H1 (cell line): Measurements from ENCODE around the gene CHD2. TPM values are rescaled to one million over a fixed set of nuclear protein-coding genes. Genes with fewer than 3 reads are reported as not detected.

Experiments
- CBX5 ChIP-seq: fragments of 300-800, 300-1000 bp; sonication (generic); IDR thresholded peaks from 2 replicates; pipeline ENCODE4 v1.7.1; 2016; ENCODE audit warnings: antibody characterized with exemption, low read length, low read depth
- CREB1 ChIP-seq: IDR thresholded peaks from 2 replicates; pipeline ENCODE4 v1.6.1; 2012; ENCODE audit warnings: inconsistent platforms
- FOSL1 ChIP-seq: IDR thresholded peaks from 2 replicates; pipeline ENCODE4 v1.6.1; 2011; ENCODE audit warnings: mild to moderate bottlenecking, low read depth, low read length, moderate library complexity; ENCODE audit not compliant: insufficient read depth
- KDM4A ChIP-seq: IDR thresholded peaks from one replicate; pipeline ENCODE4 v1.7.1; 2012; ENCODE audit warnings: low read depth, mild to moderate bottlenecking, moderate library complexity, low read length, inconsistent platforms; ENCODE audit not compliant: severe bottlenecking
- PHF8 ChIP-seq: fragments of 200-600 bp; sonication (generic); conservative IDR thresholded peaks from 2 replicates; pipeline ENCODE4 v1.7.1; 2012; ENCODE audit warnings: low read depth, mild to moderate bottlenecking, inconsistent platforms, low read length, moderate library complexity
- POLR2A ChIP-seq, 2 experiments: IDR thresholded peaks; 1 replicate in 1 of 2; 2 replicates in 1 of 2; pipeline ENCODE4 v1.6.1; 2011; ENCODE audit warnings: low read depth in 2 of 2, low read length in 2 of 2, mild to moderate bottlenecking in 2 of 2; ENCODE audit errors: control extremely low read depth in 1 of 2
- RXRA ChIP-seq: IDR thresholded peaks from 2 replicates; pipeline ENCODE4 v1.6.1; 2011; ENCODE audit warnings: low read depth, mild to moderate bottlenecking, low read length, moderate library complexity; ENCODE audit not compliant: insufficient read depth
- SRF ChIP-seq: IDR thresholded peaks from 2 replicates; pipeline ENCODE4 v1.6.1; 2011; ENCODE audit warnings: mild to moderate bottlenecking, low read depth, low read length, moderate library complexity
- SUZ12 ChIP-seq: fragments of 200-600 bp; sonication (generic); IDR thresholded peaks from 2 replicates; pipeline ENCODE4 v1.6.1; 2012; ENCODE audit warnings: mild to moderate bottlenecking, inconsistent platforms, low read length, moderate library complexity, mixed read lengths
- YY1 ChIP-seq: IDR thresholded peaks from 2 replicates; pipeline ENCODE4 v1.6.1; 2011; ENCODE audit warnings: low read depth, mild to moderate bottlenecking, low read length
- polyA plus RNA-seq, 7 experiments: library from polyadenylated mRNA; depleted of rRNA in 3 of 7; stranded (reverse) in 5 of 7; unstranded in 2 of 7; fragments of >200 nt in 5 of 7; fragments of 200-250 nt in 2 of 7; gene quantifications; 1 replicate in 5 of 7; 2 replicates in 1 of 7; 4 replicates in 1 of 7; pipeline versions ENCODE4 v1.2.1 to v1.2.3, GENCODE V29; 2011 to 2013; ENCODE audit warnings: missing spikeins in 2 of 7, mixed read lengths in 2 of 7
- total RNA-seq: library from RNA; stranded (reverse); fragmentation: NEBNext Ultra II Directional; extraction: Animal tissue kit (Norgen Biotek cat#: 25700); gene quantifications from 2 replicates; pipeline ENCODE4 v1.2.1, GENCODE V29; 2021
- TF ChIP-seq, protein P1 (sequence below): fragments of 300-600 bp; sonication (generic); IDR thresholded peaks from 2 replicates; pipeline ENCODE4 v1.7.1; 2012; ENCODE audit warnings: low read length, moderate library complexity, mild to moderate bottlenecking, inconsistent platforms; ENCODE audit not compliant: insufficient replicate concordance
- TF ChIP-seq, protein P2 (sequence below): IDR thresholded peaks from 2 replicates; pipeline ENCODE4 v1.6.1; 2012; ENCODE audit warnings: inconsistent platforms

The CHD2 gene
- total and polyA plus RNA-seq, 2 of the 8 experiments (the other 6 are each of a cell fraction or from before 2014, with no cell fraction given) = 28.8 to 70.0 TPM

DNA sequence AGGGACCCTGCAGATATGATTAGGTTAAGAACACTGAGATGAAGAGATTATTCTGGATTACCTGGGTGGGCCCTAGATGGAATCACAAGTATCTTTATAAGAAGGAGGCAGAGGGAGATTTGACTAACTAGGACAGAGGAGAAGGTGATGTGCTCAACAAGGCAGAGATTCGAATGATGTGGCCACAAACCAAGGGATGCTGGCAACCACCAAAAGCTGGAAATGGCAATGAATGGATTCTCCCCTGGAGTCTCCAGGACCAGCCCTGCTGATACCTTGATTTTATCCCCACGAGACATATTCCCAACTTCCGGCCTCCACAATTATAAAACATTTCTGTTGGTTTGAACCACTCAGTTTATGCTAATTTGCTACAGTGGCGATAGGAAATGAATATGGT is 146.0 kb downstream of the CHD2 start (continued):
- TF ChIP-seq, protein P1, sequence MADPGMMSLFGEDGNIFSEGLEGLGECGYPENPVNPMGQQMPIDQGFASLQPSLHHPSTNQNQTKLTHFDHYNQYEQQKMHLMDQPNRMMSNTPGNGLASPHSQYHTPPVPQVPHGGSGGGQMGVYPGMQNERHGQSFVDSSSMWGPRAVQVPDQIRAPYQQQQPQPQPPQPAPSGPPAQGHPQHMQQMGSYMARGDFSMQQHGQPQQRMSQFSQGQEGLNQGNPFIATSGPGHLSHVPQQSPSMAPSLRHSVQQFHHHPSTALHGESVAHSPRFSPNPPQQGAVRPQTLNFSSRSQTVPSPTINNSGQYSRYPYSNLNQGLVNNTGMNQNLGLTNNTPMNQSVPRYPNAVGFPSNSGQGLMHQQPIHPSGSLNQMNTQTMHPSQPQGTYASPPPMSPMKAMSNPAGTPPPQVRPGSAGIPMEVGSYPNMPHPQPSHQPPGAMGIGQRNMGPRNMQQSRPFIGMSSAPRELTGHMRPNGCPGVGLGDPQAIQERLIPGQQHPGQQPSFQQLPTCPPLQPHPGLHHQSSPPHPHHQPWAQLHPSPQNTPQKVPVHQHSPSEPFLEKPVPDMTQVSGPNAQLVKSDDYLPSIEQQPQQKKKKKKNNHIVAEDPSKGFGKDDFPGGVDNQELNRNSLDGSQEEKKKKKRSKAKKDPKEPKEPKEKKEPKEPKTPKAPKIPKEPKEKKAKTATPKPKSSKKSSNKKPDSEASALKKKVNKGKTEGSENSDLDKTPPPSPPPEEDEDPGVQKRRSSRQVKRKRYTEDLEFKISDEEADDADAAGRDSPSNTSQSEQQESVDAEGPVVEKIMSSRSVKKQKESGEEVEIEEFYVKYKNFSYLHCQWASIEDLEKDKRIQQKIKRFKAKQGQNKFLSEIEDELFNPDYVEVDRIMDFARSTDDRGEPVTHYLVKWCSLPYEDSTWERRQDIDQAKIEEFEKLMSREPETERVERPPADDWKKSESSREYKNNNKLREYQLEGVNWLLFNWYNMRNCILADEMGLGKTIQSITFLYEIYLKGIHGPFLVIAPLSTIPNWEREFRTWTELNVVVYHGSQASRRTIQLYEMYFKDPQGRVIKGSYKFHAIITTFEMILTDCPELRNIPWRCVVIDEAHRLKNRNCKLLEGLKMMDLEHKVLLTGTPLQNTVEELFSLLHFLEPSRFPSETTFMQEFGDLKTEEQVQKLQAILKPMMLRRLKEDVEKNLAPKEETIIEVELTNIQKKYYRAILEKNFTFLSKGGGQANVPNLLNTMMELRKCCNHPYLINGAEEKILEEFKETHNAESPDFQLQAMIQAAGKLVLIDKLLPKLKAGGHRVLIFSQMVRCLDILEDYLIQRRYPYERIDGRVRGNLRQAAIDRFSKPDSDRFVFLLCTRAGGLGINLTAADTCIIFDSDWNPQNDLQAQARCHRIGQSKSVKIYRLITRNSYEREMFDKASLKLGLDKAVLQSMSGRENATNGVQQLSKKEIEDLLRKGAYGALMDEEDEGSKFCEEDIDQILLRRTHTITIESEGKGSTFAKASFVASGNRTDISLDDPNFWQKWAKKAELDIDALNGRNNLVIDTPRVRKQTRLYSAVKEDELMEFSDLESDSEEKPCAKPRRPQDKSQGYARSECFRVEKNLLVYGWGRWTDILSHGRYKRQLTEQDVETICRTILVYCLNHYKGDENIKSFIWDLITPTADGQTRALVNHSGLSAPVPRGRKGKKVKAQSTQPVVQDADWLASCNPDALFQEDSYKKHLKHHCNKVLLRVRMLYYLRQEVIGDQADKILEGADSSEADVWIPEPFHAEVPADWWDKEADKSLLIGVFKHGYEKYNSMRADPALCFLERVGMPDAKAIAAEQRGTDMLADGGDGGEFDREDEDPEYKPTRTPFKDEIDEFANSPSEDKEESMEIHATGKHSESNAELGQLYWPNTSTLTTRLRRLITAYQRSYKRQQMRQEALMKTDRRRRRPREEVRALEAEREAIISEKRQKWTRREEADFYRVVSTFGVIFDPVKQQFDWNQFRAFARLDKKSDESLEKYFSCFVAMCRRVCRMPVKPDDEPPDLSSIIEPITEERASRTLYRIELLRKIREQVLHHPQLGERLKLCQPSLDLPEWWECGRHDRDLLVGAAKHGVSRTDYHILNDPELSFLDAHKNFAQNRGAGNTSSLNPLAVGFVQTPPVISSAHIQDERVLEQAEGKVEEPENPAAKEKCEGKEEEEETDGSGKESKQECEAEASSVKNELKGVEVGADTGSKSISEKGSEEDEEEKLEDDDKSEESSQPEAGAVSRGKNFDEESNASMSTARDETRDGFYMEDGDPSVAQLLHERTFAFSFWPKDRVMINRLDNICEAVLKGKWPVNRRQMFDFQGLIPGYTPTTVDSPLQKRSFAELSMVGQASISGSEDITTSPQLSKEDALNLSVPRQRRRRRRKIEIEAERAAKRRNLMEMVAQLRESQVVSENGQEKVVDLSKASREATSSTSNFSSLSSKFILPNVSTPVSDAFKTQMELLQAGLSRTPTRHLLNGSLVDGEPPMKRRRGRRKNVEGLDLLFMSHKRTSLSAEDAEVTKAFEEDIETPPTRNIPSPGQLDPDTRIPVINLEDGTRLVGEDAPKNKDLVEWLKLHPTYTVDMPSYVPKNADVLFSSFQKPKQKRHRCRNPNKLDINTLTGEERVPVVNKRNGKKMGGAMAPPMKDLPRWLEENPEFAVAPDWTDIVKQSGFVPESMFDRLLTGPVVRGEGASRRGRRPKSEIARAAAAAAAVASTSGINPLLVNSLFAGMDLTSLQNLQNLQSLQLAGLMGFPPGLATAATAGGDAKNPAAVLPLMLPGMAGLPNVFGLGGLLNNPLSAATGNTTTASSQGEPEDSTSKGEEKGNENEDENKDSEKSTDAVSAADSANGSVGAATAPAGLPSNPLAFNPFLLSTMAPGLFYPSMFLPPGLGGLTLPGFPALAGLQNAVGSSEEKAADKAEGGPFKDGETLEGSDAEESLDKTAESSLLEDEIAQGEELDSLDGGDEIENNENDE = no peak
- TF ChIP-seq KDM4A (no peak), SRF (no peak), SUZ12 (no peak), YY1 (no peak), POLR2A (IDR thresholded peaks at IDR 0.05; ENCODE audit: control extremely low read depth in 1 of 2, low read depth in 2 of 2, low read length in 2 of 2) (no peak), CREB1 (no peak), PHF8 (no peak), CBX5 (no peak), RXRA (no peak), FOSL1 (no peak)
- TF ChIP-seq, protein P2, sequence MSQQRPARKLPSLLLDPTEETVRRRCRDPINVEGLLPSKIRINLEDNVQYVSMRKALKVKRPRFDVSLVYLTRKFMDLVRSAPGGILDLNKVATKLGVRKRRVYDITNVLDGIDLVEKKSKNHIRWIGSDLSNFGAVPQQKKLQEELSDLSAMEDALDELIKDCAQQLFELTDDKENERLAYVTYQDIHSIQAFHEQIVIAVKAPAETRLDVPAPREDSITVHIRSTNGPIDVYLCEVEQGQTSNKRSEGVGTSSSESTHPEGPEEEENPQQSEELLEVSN = no peak
